Activated CD8-positive, alpha-beta memory T cell treated with anti-CD3 and anti-CD28 coated beads for 48 hours (primary cell): ENCODE data around the gene SPANXN3.
"Not testable (repeated sequence)": the region's sequence is repeated elsewhere in the genome, so short reads cannot be mapped to it uniquely, and the experiment has no call there.

Source experiments
- DNase-seq, 3 experiments: peaks; one replicate each; pipeline ENCODE4 v3.0.0-alpha.2; 2020; ENCODE audit warnings: low read depth in 2 of 3, low spot score in 2 of 3

SPANXN3 gene

GRCh38 chrX:143517375-143517774 lies at the start of gene SPANXN3:
TSS of gene SPANXN3 (minus strand) at chrX:143517475. CDS start at chrX:143517391, 84 bp downstream.
- not testable (repeated sequence) for DNase-seq

- DNase-seq, result no peak
Measured at GRCh38 chrX:143536176-143536575, 18.9 kb upstream of the SPANXN3 start.

- not testable (repeated sequence) for DNase-seq
Measured at GRCh38 chrX:143502196-143502595, 15.1 kb downstream of the SPANXN3 start.

GRCh38 chrX:143500751-143501150 lies 16.5 kb downstream of the SPANXN3 start:
- no peak for DNase-seq

- no peak for DNase-seq
Measured at GRCh38 chrX:143486105-143486504, 31.2 kb downstream of the SPANXN3 start.

- DNase-seq, result no peak
Measured at GRCh38 chrX:143476751-143477150, 40.5 kb downstream of the SPANXN3 start.

- DNase-seq, result no peak
Measured at GRCh38 chrX:143472347-143472938, 44.8 kb downstream of the SPANXN3 start.

GRCh38 chrX:143466130-143466529 lies 51.1 kb downstream of the SPANXN3 start:
- no peak for DNase-seq

GRCh38 chrX:143462696-143463095 lies 54.6 kb downstream of the SPANXN3 start:
- no peak for DNase-seq

- DNase-seq, result no peak
Measured at GRCh38 chrX:143461606-143462005, 55.7 kb downstream of the SPANXN3 start.
